GM23338 (cell line): Measurements from ENCODE around the gene FAM171A1.

Source experiments
- CTCF ChIP-seq, 2 experiments: fragments of 200-600 bp in 1 of 2; sonication (generic) in 1 of 2; conservative IDR thresholded peaks; 2 replicates each; pipeline versions ENCODE4 v1.5.1 to v1.6.1; 2016 to 2017; ENCODE audit warnings: antibody characterized with exemption in 2 of 2, low read depth in 2 of 2, mild to moderate bottlenecking in 2 of 2, moderate library complexity in 1 of 2
- EZH2 ChIP-seq: fragments of 200-600 bp; sonication (generic); IDR thresholded peaks from one replicate; pipeline ENCODE4 v1.8.0; 2017; ENCODE audit warnings: antibody characterized with exemption, mild to moderate bottlenecking, low read depth; ENCODE audit not compliant: unreplicated experiment
- EZH2phosphoT487 ChIP-seq: fragments of 200-600 bp; sonication (generic); IDR thresholded peaks from one replicate; pipeline ENCODE4 v1.8.1; 2018; ENCODE audit warnings: antibody characterized with exemption; ENCODE audit not compliant: unreplicated experiment
- JUNB ChIP-seq: IDR thresholded peaks from one replicate; pipeline ENCODE4 v1.6.1; 2016; ENCODE audit warnings: antibody characterized with exemption; ENCODE audit not compliant: unreplicated experiment
- POLR2AphosphoS5 ChIP-seq: IDR thresholded peaks from 2 replicates; pipeline ENCODE4 v1.6.1; 2016; ENCODE audit warnings: antibody characterized with exemption, low read depth
- REST ChIP-seq: IDR thresholded peaks from one replicate; pipeline ENCODE4 v1.6.1; 2018; ENCODE audit warnings: antibody characterized with exemption; ENCODE audit not compliant: unreplicated experiment
- ZNF114 ChIP-seq: fragments of 250-450 bp; sonication (Bioruptor Pico); IDR thresholded peaks from 2 replicates; pipeline ENCODE4 v1.5.0; 2020; ENCODE audit warnings: mild to moderate bottlenecking, moderate library complexity
- ZNF331 ChIP-seq: fragments of 250-450 bp; sonication (Bioruptor Pico); IDR thresholded peaks from 2 replicates; pipeline ENCODE4 v1.5.0; 2020; ENCODE audit warnings: low read depth, mild to moderate bottlenecking, moderate library complexity

DNA sequence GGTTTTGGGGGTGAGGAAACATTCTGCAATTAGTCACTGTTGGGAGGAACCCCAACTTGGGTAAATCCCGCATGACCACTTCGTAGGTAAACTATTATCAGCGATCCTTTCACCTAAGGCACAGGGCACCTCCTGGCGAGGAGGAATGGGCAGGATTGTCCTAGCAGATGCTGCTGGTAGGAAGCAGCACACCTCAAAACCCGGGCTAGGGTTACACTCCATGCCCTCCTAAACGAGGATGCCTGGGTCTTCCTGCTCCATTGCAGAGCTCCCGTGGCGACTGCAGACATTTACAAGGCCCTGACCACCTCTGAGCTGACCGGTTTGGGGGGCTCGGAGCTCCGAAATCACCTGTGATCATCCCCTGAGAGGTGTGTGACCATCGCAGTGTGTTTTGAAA, 92.3 kb downstream of the FAM171A1 start:
- TF ChIP-seq CTCF (conservative IDR thresholded peaks at IDR 0.05; ENCODE audit: low read depth in 2 of 2): no peak
- no peak for TF ChIP-seq EZH2phosphoT487
- TF ChIP-seq ZNF114: no peak
- TF ChIP-seq EZH2: no peak
- no peak for TF ChIP-seq ZNF331 (CRISPR knock-in tag)
- no peak for TF ChIP-seq REST
- TF ChIP-seq POLR2AphosphoS5: no peak
- no peak for TF ChIP-seq JUNB
